Prostate gland (tissue), 2 donors: ENCODE results near the gene ZBTB4.

ENCODE experiments used
- POLR2A ChIP-seq: fragments of 450-650 bp; IDR thresholded peaks from one replicate; pipeline ENCODE4 v1.6.1; 2016; ENCODE audit warnings: antibody characterized with exemption, mild to moderate bottlenecking
- TF ChIP-seq, protein P1 (sequence below), 4 experiments: fragments of 200-600 bp in 2 of 4; fragments of 450-650 bp in 2 of 4; sonication (generic) in 2 of 4; IDR thresholded peaks; 1 replicate in 3 of 4; 2 replicates in 1 of 4; pipeline ENCODE4 v1.5.1; 2016 to 2019; ENCODE audit warnings: antibody characterized with exemption in 4 of 4, mild to moderate bottlenecking in 2 of 4, moderate library complexity in 2 of 4

DNA sequence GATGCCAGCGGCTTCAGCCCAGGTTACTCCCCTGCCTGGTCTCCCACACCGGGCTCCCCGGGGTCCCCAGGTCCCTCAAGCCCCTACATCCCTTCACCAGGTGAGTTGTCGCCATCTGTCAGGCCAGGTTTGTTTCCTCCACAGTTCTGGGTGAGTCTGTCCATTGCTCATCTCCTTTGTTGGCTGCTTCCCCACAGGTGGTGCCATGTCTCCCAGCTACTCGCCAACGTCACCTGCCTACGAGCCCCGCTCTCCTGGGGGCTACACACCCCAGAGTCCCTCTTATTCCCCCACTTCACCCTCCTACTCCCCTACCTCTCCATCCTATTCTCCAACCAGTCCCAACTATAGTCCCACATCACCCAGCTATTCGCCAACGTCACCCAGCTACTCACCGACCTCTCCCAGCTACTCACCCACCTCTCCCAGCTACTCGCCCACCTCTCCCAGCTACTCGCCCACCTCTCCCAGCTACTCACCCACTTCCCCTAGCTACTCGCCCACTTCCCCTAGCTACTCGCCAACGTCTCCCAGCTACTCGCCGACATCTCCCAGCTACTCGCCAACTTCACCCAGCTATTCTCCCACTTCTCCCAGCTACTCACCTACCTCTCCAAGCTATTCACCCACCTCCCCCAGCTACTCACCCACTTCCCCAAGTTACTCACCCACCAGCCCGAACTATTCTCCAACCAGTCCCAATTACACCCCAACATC, 33.6 kb upstream of the ZBTB4 start:
- no peak for TF ChIP-seq POLR2A
- TF ChIP-seq, protein P1, sequence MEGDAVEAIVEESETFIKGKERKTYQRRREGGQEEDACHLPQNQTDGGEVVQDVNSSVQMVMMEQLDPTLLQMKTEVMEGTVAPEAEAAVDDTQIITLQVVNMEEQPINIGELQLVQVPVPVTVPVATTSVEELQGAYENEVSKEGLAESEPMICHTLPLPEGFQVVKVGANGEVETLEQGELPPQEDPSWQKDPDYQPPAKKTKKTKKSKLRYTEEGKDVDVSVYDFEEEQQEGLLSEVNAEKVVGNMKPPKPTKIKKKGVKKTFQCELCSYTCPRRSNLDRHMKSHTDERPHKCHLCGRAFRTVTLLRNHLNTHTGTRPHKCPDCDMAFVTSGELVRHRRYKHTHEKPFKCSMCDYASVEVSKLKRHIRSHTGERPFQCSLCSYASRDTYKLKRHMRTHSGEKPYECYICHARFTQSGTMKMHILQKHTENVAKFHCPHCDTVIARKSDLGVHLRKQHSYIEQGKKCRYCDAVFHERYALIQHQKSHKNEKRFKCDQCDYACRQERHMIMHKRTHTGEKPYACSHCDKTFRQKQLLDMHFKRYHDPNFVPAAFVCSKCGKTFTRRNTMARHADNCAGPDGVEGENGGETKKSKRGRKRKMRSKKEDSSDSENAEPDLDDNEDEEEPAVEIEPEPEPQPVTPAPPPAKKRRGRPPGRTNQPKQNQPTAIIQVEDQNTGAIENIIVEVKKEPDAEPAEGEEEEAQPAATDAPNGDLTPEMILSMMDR (IDR thresholded peaks at IDR 0.05), result no peak
